Cerebellar cortex (tissue), 1 donor: Measurements from ENCODE around the gene DNAJC15.
A peak's percentile ranks its signal among the peaks of the same experiment; 100 is the strongest.

Experiments used
- DNase-seq: peaks from one replicate; pipeline ENCODE4 v3.0.0-alpha.2; 2015; ENCODE audit warnings: low spot score

DNAJC15 gene

DNA sequence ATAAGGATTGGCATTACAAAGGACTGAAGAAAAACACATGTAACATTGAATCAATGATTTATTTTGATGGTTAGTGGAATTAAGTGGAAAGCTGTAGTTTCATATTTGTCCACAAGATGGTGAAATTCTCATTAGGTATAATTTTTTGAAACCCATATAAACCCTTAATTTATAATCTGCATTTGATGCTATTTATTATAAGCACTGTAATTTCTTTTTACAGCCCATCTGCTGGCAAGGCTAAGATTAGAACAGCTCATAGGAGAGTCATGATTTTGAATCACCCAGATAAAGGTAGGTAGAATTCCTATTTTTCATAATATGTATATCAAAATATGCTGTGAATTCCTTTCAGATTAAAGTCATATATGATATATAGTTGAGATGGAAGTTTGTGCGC, 62.2 kb downstream of the DNAJC15 start:
- peak; percentile 27 for DNase-seq

DNA sequence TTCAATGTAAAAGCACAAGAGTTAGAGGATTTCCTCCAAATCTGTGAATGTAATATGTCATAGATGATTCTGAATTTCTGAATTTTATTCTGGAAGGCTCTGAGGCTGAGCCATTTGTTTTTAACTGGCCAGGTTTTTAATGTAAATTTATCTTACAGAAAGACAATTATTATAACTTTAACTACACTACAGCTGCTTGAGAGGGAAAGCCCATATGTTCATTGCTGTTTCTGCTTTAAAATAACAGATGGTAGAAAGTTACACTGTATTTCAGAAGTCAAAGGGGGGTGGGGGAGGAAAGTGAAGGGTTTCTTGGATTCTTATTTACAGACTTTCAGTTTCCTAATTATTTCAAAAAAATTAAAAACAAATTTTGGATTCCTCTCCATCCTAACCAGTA, 62.8 kb downstream of the DNAJC15 start:
- DNase-seq, result no peak

DNA sequence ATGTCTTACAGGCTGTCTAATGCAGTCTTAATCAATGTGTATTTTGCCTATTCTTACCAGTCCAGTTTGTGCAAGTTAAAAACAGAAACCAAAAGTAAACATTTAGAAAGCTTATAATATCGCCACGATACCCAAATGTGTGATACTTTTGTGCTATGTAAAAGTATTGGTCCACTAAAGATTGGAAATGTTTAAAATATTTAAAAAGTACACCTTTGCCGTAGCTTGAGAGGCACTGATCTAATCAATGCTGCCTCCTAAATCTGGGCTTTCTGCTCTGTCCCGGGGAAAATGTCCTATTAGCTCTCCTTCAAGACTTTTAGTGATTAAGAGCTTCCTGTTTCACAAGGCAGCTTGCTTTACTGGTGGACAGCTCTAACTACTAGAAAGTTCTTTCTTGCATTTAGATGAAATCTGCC, 64.7 kb downstream of the DNAJC15 start:
- DNase-seq, result no peak

DNA sequence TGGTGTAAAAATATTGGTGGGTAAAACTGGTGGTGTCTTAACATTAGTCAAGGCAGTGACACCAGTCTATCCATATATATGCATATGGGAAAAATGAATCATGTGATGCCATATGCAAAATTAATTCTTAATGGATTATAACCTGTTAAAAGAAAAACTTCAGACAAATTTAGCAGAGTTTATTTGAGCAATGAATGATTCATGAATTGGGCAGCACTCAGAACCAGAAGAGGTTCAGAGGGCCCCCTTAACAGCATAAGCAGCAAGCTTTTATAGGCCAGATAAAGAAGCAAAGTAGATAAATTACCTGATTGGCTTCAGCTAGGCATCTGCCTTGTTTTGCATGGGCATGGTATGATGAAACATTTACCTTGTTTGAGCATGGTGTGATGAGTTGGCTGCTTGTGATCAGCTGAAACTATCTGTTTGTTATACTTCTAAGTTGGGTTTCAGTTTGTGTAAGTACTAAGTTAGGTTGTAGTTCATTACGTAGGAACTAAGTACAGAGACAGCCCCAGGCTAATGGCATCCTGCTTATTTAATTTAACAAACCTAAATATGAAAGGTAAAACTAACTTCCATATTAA, 66.6 kb downstream of the DNAJC15 start:
- no peak for DNase-seq

DNA sequence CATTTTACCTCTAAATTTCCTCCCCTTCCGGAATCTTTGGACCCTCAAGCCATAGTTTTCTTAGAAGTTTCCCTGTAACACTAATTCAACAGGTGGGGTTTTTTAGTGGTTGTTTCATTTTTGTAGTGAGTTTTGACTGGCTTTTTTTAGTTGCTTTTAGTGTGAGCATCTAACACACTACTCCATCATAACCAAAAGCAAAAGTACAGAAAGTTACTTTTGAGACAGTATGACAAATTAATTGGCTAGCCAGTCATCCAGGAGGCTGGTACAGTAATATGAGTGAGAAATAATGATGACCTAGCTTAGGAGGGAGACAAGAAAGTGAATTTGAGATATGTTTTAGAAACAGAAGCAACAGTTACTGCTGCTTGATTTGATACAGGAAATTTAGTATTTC, 71.5 kb downstream of the DNAJC15 start:
- DNase-seq, result no peak

DNA sequence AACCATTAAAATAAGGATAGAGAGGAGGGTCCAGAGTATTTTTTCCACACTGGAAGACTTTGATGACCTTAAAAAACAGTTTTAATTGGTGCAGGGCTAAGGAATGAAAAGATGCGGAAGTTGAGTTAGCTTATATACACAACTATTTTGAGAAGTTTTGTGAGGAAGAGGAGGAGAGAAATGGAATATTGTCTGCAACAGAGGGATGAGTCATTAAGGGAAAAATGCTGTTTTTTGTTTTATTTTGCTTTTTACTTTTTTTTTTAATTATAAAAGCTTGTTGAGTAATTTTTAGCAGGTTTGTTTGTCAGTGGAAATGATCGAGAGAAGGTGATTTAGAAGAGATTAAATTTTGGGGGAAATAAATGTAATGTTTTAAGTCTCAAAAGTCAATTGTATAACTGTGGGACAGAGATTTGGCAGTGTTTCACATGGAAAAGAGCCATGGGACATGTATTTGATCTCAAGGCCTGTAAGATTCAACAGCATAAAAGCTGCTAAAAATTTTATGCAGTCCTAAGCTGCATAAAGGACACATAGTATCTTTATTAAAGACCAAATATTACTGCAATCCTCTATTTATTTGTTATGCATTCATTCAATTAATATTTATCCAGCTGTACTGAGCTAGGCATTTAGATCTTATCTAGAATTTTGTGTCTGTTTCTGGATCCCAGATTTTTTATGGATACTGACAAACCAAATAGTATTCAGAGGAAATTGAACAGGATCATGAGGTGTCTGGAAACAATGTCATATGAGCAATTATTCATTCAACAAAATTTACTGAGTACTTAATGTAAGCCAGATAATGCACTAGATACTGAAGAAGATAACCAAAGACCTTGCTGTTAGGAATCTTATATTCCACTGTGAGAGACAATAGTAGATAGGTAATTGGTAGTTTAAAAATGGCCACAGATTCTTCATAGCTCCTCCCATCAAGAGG, 72.7 kb downstream of the DNAJC15 start:
- DNase-seq, result no peak

DNA sequence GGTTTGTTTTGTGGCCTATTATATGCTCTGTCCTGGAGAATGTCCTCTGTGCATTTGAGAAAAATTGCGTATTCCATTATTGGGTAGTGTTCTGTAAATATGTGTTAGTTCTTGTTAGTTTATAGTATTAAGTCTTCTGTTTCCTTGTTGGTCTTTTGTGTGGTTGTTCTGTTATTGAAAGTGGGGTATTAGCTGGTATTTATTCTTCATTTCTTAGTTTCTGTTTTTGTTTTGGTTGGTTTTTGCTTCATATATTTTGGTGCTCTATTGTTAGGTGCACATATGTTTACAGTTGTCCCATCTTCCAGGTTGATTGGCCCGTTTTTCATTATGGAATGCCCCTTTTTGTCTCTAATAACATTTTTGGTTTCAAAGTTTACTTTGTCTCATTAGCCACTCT, 77.3 kb downstream of the DNAJC15 start:
- DNase-seq, result no peak

DNA sequence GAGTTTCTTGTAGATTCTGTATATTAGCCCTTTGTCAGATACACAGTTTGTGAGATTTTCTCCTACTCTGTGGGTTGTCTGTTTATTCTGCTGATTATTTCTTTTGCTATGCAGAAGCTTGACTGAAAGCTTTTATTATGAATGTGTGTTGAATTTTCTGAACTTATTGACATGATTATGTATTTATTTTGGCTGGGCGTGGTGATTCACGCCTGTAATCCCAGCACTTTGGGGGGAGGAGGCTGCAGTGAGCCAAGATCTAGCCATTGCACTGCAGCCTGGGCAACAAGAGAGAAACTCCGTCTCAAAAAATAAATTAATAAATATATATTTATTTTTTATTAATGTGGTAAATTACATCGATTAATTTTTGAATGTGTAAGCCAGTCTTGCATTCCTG, 78.9 kb downstream of the DNAJC15 start:
- DNase-seq, result no peak

DNA sequence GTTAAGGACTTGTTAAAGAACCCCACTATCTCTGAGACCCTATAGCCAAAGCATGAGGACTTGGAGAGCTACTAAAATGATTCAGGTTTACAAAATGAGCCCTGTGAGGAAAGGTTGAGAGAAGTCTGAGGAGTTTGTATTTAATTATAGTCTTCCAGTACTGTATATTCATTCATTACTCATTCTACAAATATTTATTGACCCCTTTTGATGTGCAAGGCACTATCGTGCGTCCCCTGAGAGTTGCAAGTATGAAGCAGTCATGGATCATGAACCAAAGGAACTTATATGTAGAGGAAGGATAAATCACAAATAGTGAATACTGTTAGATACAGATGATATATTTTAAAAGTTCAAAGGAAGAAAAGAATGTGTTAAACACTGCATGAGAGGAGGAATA, 84.4 kb downstream of the DNAJC15 start:
- no peak for DNase-seq

DNA sequence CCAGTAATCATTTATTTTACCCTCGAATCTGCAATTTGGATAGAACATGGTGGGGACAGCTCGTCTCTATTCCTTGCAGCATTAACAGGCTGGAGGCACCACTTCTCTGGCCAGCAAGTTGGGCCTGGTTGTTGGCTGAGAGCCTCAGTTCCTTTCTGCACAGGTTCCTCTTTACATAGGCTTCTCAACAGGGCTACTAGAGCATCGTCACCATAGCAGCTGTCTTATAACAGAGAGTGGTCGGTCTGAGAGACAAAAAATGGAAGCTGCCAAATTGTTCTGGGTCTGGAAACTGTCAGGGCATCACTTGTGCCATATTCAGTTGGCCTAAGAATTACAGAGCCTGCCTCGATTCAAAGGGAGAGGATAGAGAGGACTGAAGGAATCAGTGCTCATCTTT, 86.7 kb downstream of the DNAJC15 start:
- peak; percentile 74 for DNase-seq

DNA sequence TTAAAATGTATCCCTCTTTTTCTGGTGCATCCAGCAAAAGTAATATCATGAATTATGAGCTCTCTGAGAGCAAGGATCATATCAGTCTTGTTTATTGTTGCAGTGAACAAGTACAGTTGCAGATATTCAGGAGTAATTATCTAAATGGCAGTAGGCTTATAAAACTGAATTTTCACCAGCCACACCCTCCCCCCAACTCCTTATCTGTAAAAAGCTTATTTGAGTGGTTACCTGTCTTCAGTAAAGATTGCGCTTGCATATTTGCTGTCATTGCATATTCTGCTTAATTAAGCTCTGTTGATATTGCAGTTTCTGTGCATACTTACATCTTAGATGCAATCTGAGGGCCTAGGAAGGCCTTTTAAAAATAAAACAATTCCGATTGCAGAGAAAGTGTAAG, 87.3 kb downstream of the DNAJC15 start:
- DNase-seq, result no peak

DNA sequence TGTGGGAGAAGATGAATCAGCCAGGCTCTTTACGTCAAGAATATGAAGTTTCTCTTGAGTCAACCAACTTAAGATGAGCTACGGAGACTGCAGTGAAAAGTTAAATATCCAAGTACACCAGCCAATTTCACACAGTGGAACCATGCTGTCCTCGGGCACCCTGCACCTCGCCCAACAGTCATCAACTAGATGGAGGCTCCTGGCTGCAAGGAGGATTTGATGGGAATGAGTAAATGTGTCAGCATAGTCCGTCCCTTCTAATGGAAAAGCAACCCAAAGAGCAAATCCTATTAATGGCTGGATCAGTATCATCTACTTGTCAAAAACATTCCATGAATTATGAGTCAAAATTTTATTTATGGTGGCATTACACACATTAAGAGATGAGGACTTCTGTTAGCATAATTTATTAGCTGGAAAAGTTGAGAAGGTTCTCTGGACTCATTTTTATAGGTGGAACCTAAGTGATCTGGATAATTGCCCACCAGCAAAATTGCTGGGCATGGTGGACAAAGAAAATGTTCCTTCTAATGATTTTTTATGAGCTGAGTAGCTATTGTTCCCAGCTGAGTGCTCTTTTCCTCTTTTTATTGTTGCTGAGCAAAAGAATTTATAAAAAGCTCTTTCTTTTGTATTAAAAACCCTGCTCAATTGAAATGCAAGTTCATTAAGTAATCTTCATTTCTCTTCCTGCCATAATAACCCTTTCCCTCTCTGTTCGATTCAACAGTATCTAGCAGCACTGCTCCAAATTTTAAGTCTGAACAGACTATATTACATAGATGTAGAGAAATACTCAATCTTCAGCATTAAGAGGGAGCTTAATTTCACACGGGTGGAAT, 88.4 kb downstream of the DNAJC15 start:
- no peak for DNase-seq

DNA sequence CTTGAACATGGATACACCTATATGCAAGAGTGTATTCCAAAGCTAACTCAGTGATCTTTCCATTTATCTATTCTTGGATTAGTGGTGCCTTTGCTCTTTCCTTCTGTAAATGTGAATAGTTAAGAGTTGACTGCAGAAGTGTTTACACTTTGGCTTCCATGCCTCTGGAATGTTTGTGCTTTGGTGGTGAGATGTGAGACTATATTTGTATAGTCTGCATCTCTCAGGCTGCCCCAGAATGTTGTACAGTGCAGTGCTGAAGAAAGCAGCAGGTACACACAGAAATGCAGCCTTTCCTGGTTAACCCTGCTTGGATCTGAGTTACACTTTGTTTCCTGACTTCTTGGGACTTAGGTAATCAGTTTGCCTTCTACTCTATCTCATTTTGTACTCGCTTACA, 90.2 kb downstream of the DNAJC15 start:
- DNase-seq, result no peak

DNA sequence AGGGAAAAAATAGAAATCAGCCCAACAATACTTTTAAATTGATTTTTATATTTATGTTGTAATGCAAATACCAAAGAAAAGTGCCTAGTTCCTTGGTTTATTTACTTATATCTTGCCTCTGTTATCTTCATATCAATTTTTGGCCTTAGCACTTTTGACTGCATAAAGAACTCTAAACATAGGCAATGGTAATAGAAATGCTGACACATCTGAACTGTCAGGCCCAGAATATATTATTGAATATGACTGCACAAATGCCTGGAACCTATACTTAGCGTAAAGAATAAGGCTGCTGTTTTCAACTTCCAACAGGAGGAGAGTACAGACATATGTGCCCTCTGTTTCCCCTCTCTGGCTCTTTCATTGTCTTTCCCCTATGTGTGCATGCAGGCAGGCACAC, 91.1 kb downstream of the DNAJC15 start:
- DNase-seq, result no peak

DNA sequence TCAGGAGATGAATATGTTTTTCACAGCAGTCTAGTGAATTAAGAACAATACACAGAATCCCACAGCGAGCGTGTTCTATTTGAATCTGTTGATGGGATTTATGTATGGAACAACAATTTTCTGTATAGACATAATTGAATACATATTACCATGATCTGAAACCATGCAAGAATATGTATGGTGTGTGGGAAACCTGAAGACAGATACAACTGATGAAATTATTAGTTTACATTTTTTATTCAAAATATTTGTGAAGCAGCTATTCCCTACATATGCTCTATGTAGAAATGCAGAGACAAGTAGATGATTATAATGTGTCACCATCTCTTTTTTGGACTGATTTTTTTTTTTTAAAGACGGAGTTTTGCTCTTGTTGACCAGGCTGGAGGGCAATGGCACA, 91.8 kb downstream of the DNAJC15 start:
- DNase-seq, result no peak

DNA sequence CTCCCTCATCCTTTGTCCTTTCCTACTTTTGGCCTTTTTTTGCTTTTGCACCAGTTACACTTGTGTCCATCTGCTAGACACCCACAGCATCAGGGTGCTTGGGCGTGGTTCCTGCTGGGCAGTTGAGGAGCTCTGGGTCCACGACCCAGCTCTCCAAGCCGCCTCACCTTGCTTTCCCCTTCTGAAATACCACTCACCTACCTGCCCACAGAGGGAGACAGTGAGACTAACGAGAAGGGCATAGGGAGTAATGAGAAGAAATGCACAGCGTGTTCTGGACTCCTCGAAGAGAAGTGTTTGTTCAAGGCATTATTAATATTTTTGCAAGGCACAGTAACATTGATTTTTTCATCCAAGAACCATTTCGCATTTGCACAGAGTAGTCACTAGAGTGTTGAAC, 92.9 kb downstream of the DNAJC15 start:
- no peak for DNase-seq

DNA sequence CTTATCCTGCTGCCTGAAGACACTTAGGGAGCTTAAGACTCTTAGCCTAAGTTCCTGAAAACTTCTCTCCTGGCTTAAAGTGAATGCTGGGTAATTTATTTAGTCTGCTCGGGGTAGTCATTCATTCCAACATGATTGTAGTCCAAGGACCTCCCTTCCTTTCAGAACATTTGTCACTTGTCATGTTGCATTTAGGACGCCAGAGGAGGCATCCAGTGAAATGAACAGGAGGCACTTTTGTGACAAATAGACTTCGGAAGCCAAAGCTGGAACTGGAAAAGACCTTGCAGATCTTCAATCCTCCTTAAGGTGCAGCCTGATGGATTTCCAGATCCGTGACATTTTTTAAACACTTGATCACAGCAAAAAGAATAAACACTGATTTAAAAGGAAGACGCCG, 95.1 kb downstream of the DNAJC15 start:
- no peak for DNase-seq

DNA sequence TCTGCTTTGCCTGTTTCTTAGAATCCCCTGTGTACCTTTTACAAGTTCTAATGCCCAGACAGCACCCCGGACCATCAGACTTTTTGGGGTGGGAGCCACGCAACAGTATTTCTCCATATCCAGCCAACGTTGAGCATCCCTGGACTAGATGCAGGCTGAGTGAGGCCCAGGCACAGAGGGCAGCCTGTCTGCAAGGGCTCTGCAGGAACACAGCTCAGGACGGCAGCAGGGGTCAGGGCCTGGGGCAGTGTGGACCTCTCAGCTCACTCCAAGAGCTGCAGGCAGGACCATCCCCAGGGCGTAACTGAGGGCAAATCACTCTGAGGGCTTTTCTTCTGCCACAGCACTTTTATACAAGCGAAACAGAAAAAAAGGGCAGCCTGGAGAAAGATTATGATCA, 95.8 kb downstream of the DNAJC15 start:
- DNase-seq, result no peak

DNA sequence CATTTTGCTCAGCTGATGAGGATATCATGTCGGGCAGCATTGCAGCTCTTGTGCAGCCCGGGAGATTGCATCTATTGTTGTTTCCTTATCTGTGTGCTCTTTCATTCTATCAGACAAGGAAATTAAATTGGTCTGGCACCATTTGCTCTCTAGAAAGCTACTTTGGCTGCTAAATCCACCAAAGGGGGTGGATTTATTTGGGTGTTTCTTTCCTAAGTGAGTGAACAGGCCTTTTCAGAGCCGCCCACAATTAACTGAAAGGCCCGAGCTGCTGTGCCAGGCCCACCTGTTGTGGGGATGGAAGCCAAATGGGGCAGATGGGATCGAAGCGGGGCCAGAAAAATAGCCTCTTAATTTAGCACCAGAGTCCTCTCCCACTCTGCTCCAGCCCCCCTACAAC, 99.4 kb downstream of the DNAJC15 start:
- peak; percentile 51 for DNase-seq

DNA sequence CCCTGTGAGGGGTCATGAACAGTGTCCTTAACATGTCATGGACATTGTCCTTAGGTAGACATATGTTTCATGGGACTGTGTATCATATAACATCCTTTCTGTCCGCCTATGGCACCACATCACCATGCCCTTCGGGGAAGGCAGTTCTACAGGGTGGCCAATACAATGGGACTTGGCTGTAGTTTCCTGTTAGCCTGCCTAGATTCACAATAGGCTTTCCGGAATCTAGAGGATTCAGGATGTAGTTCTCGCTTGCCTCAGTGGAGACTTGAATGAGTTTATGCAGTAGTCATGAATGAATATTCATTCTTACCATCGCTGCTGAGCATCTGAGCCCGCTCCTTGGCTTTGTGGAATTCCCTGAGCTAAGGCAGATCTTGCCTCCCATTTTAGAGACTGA, 100.5 kb downstream of the DNAJC15 start:
- DNase-seq, result no peak

DNA sequence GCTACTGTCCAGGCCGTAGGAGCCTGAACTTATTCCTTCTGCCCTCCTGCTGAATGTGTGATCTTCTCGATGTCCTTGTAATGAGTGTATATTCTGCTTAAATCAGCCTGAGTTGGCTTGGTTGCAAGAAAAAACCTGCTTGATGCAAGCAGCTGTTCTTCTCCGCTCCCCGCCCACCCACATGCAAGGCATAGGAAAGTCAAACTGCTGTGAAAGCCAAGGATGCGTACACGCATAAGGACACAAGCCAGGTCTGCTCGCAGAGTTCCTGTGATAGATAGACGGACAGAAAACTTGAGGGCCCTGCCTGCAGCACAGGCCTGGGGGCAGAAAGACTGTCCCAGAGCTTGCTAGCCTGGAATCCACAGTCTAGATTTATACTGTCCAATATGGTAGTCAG, 101.1 kb downstream of the DNAJC15 start:
- DNase-seq, result no peak

DNA sequence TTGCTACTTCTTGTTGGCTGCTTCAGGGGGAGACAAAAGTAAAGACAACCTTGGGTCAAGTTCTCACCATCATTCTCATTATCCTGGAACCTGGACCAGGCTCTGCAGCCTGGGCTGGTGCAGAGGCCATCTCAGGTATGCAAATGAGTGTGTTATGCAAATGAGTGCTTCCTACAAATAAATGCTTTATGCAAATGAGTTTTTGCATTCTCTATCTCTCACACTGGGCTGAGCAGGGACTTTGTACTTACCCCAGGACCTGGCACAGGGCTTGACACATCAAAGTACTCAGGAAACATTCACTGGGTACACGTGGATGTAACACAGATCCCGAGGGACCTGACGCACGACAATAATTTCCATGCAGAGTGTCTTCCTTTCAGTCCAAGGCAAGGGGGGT, 103.0 kb downstream of the DNAJC15 start:
- no peak for DNase-seq
